GM23338 (cell line): Measurements from ENCODE around the gene ZBTB44.

Experiments used
- CREB1 ChIP-seq: fragments of 250-450 bp; sonication (Bioruptor Pico); IDR thresholded peaks from 2 replicates; pipeline ENCODE4 v1.5.0; 2020; ENCODE audit warnings: low read depth, mild to moderate bottlenecking, moderate library complexity
- CTCF ChIP-seq, 2 experiments: fragments of 200-600 bp in 1 of 2; sonication (generic) in 1 of 2; conservative IDR thresholded peaks; 2 replicates each; pipeline versions ENCODE4 v1.5.1 to v1.6.1; 2016 to 2017; ENCODE audit warnings: antibody characterized with exemption in 2 of 2, low read depth in 2 of 2, mild to moderate bottlenecking in 2 of 2, moderate library complexity in 1 of 2
- ETS1 ChIP-seq: IDR thresholded peaks from 2 replicates; pipeline ENCODE4 v1.6.1; 2016; ENCODE audit warnings: antibody characterized with exemption
- EZH2 ChIP-seq: fragments of 200-600 bp; sonication (generic); IDR thresholded peaks from one replicate; pipeline ENCODE4 v1.8.0; 2017; ENCODE audit warnings: antibody characterized with exemption, mild to moderate bottlenecking, low read depth; ENCODE audit not compliant: unreplicated experiment
- EZH2phosphoT487 ChIP-seq: fragments of 200-600 bp; sonication (generic); IDR thresholded peaks from one replicate; pipeline ENCODE4 v1.8.1; 2018; ENCODE audit warnings: antibody characterized with exemption; ENCODE audit not compliant: unreplicated experiment
- JUNB ChIP-seq: IDR thresholded peaks from one replicate; pipeline ENCODE4 v1.6.1; 2016; ENCODE audit warnings: antibody characterized with exemption; ENCODE audit not compliant: unreplicated experiment
- NANOG ChIP-seq: IDR thresholded peaks from 2 replicates; pipeline ENCODE4 v1.6.1; 2016; ENCODE audit warnings: antibody characterized with exemption, borderline replicate concordance
- POLR2AphosphoS5 ChIP-seq: IDR thresholded peaks from 2 replicates; pipeline ENCODE4 v1.6.1; 2016; ENCODE audit warnings: antibody characterized with exemption, low read depth
- REST ChIP-seq: IDR thresholded peaks from one replicate; pipeline ENCODE4 v1.6.1; 2018; ENCODE audit warnings: antibody characterized with exemption; ENCODE audit not compliant: unreplicated experiment
- STAT1 ChIP-seq: IDR thresholded peaks from one replicate; pipeline ENCODE4 v1.6.1; 2016; ENCODE audit warnings: antibody characterized with exemption; ENCODE audit not compliant: unreplicated experiment
- ZNF331 ChIP-seq: fragments of 250-450 bp; sonication (Bioruptor Pico); IDR thresholded peaks from 2 replicates; pipeline ENCODE4 v1.5.0; 2020; ENCODE audit warnings: low read depth, mild to moderate bottlenecking, moderate library complexity

- TF ChIP-seq CREB1 (no peak), POLR2AphosphoS5 (no peak), EZH2phosphoT487 (no peak), CTCF (conservative IDR thresholded peaks at IDR 0.05; ENCODE audit: low read depth in 2 of 2) (no peak), NANOG (no peak), JUNB (no peak), EZH2 (no peak), ZNF331 (no peak), ETS1 (no peak), REST (no peak), STAT1 (no peak)
Measured at GRCh38 chr11:130199792-130200191, 114.9 kb downstream of the ZBTB44 start.
